Liver (tissue), 9 donors: ENCODE data around the gene BEAN1. TPM values are rescaled to one million over a fixed set of nuclear protein-coding genes. Genes with fewer than 3 reads are reported as not detected.

Source experiments
- DNase-seq: peaks from one replicate; pipeline ENCODE4 v3.0.0-alpha.2; 2017; ENCODE audit warnings: low spot score
- H3K27ac ChIP-seq, 2 donors: one replicate each; pipeline ENCODE4 v1.7.0; 2013; ENCODE audit warnings: inconsistent platforms in 2 of 2, low read length in 2 of 2, control low read depth in 1 of 2, low read depth in 1 of 2, mild to moderate bottlenecking in 1 of 2
- H3K27me3 ChIP-seq, 4 donors: one replicate each; pipeline versions ENCODE4 v1.6.1 to v1.7.0; 2013; ENCODE audit warnings: low read length in 3 of 4, inconsistent platforms in 1 of 4, mild to moderate bottlenecking in 1 of 4, moderate library complexity in 1 of 4; ENCODE audit not compliant: control insufficient read depth in 4 of 4, insufficient read depth in 4 of 4
- H3K36me3 ChIP-seq, 4 donors: one replicate each; pipeline versions ENCODE4 v1.6.1 to v1.7.0; 2013; ENCODE audit warnings: low read length in 3 of 4, mild to moderate bottlenecking in 3 of 4, low read depth in 1 of 4, moderate library complexity in 1 of 4; ENCODE audit not compliant: control insufficient read depth in 4 of 4, insufficient read depth in 3 of 4
- H3K4me1 ChIP-seq, 4 donors: one replicate each; pipeline versions ENCODE4 v1.6.1 to v1.7.0; 2013; ENCODE audit warnings: low read length in 3 of 4, mild to moderate bottlenecking in 3 of 4, moderate library complexity in 1 of 4; ENCODE audit not compliant: control insufficient read depth in 4 of 4, insufficient read depth in 4 of 4
- H3K4me3 ChIP-seq, 3 donors: one replicate each; pipeline versions ENCODE4 v1.6.1 to v1.7.0; 2013; ENCODE audit warnings: low read length in 3 of 3, control low read depth in 1 of 3, low read depth in 1 of 3, mild to moderate bottlenecking in 1 of 3
- H3K9ac ChIP-seq, 2 donors: one replicate each; pipeline ENCODE4 v1.7.0; 2013; ENCODE audit warnings: low read length in 2 of 2, mild to moderate bottlenecking in 2 of 2, moderate library complexity in 2 of 2, control low read depth in 1 of 2, low read depth in 1 of 2
- H3K9me3 ChIP-seq, 4 donors: one replicate each; pipeline versions ENCODE4 v1.6.1 to v1.7.0; 2013; ENCODE audit warnings: low read length in 3 of 4; ENCODE audit not compliant: control insufficient read depth in 4 of 4
- EGR1 ChIP-seq, 2 donors: IDR thresholded peaks; 2 replicates each; pipeline ENCODE4 v1.6.1; 2016 to 2018; ENCODE audit warnings: antibody characterized with exemption in 2 of 2, low read depth in 2 of 2
- FOXA1 ChIP-seq: IDR thresholded peaks from 2 replicates; pipeline ENCODE4 v1.6.1; 2016; ENCODE audit warnings: antibody characterized with exemption
- FOXA2 ChIP-seq: IDR thresholded peaks from 2 replicates; pipeline ENCODE4 v1.6.1; 2016; ENCODE audit warnings: antibody characterized with exemption
- GABPA ChIP-seq, 2 donors: IDR thresholded peaks in 1 of 2; conservative IDR thresholded peaks in 1 of 2; 2 replicates each; pipeline ENCODE4 v1.6.1; 2016; ENCODE audit warnings: antibody characterized with exemption in 2 of 2, mild to moderate bottlenecking in 1 of 2, moderate library complexity in 1 of 2
- HNF4A ChIP-seq, 2 donors: conservative IDR thresholded peaks; 2 replicates each; pipeline ENCODE4 v1.6.1; 2016; ENCODE audit warnings: antibody characterized with exemption in 2 of 2, mild to moderate bottlenecking in 2 of 2
- NR2F2 ChIP-seq: IDR thresholded peaks from 2 replicates; pipeline ENCODE4 v1.6.1; 2016; ENCODE audit warnings: antibody characterized with exemption
- RAD21 ChIP-seq, 2 donors: IDR thresholded peaks; 2 replicates each; pipeline ENCODE4 v1.6.1; 2016; ENCODE audit warnings: antibody characterized with exemption in 2 of 2, mild to moderate bottlenecking in 2 of 2
- RXRA ChIP-seq, 2 donors: IDR thresholded peaks; 2 replicates each; pipeline ENCODE4 v1.6.1; 2017 to 2018; ENCODE audit warnings: antibody characterized with exemption in 2 of 2, mild to moderate bottlenecking in 1 of 2
- SP1 ChIP-seq: IDR thresholded peaks from 2 replicates; pipeline ENCODE4 v1.6.1; 2018; ENCODE audit warnings: antibody characterized with exemption, mild to moderate bottlenecking
- TAF1 ChIP-seq: conservative IDR thresholded peaks from 2 replicates; pipeline ENCODE4 v1.6.1; 2016; ENCODE audit warnings: antibody characterized with exemption, mild to moderate bottlenecking
- WGBS: extraction: QIAGEN DNeasy Blood & Tissue Kit; methylation state at CpG from one replicate; pipeline ENCODE4 v1.1.7; 2013; 5-methylcytosine and 5-hydroxymethylcytosine counted together
- polyA plus RNA-seq, 2 donors: library from polyadenylated mRNA; stranded (reverse) in 1 of 2; unstranded in 1 of 2; fragments of 200-250 nt in 1 of 2; fragments of >200 nt in 1 of 2; fragmentation: Nextera tagmentation in 1 of 2; extraction: Ambion mirVana in 1 of 2; gene quantifications; one replicate each; pipeline versions ENCODE4 v1.2.1 to v1.2.3, GENCODE V29; 2013 to 2015
- total RNA-seq, 2 donors: library from RNA; depleted of rRNA; stranded (reverse); fragments of >200 nt; gene quantifications; one replicate each; pipeline ENCODE4 v1.2.3, GENCODE V29; 2014
- TF ChIP-seq, protein P1 (sequence below): IDR thresholded peaks from 2 replicates; pipeline ENCODE4 v1.6.1; 2016; ENCODE audit warnings: antibody characterized with exemption
- TF ChIP-seq, protein P2 (sequence below): IDR thresholded peaks from 2 replicates; pipeline ENCODE4 v1.6.1; 2016; ENCODE audit warnings: antibody characterized with exemption
- TF ChIP-seq, protein P3 (sequence below): fragments of 150-350 bp; IDR thresholded peaks from 2 replicates; pipeline ENCODE4 v1.5.1; 2017; ENCODE audit warnings: improper control_type of control experiment, low read depth, low read length; ENCODE audit not compliant: missing input control
- donor health status: healthy.
- donor health status: healthy.
- donor health status: healthy.
- donor health status: healthy.
- donor health status: healthy.

BEAN1 gene
- total and polyA plus RNA-seq, 4 donors: 0.22 to 0.99 (median 0.25) TPM; not detected in 1

DNA sequence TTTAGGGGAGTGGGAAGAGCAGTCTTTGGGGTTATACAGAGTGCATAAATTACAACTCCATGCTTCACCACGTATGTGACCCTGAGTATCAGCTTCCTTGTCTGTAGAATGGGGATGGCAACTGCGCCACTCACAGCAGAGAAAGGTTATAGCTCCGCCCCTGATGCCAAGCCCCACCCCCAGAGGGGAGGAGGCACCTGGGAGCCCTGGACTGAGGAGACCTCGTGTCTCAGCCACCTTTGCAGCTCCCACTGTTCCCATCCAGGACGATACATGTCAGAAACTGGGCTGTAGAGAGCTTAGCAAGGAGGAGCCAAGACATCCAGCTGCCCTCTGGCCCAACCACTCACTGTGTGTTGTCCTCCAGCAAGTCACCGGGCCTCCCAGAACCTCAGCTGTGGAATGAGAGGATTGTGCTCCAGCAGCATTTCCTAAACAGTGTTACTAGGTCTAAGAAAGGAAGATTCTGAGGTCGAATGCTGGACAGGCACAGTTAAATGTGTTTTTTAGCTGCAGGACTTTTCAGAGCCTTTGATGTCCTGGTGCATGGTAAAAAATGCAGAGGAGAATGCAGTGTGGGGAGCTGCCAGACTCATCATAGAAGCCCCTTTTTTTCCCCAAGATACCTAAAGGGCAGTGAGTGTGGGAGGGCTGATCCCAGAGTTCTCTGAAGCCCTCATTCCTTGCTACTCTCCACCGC lies 49.4 kb downstream of the BEAN1 start:
- H3K36me3 ChIP-seq: no peaks in the 10 kb centered on the region
- no peak overlapping the region for H3K4me3 ChIP-seq
- TF ChIP-seq, protein P1, sequence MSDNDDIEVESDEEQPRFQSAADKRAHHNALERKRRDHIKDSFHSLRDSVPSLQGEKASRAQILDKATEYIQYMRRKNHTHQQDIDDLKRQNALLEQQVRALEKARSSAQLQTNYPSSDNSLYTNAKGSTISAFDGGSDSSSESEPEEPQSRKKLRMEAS: no peak
- TF ChIP-seq FOXA2 (no peak), EGR1 (IDR thresholded peaks at IDR 0.05; ENCODE audit: low read depth in 2 of 2) (no peak), RXRA (IDR thresholded peaks at IDR 0.05) (no peak), GABPA (IDR thresholded peaks at IDR 0.05 in 1 of 2, conservative IDR thresholded peaks at IDR 0.05 in 1 of 2) (no peak), RAD21 (IDR thresholded peaks at IDR 0.05) (no peak)
- H3K4me1 ChIP-seq: peaks cover 0 to 5% (median under 1%) of the 10 kb centered on the region in 4 donors
- H3K27me3 ChIP-seq: peaks cover 0 to 3% (median 0%) of the 10 kb centered on the region in 4 donors
- H3K9me3 ChIP-seq: no peaks in the 10 kb centered on the region
- WGBS: 62% methylated on average over 8 of the region's 8 CpGs
- no peak overlapping the region for H3K27ac ChIP-seq
- H3K9ac ChIP-seq: no peak overlapping the region
- DNase-seq: no peak

DNA sequence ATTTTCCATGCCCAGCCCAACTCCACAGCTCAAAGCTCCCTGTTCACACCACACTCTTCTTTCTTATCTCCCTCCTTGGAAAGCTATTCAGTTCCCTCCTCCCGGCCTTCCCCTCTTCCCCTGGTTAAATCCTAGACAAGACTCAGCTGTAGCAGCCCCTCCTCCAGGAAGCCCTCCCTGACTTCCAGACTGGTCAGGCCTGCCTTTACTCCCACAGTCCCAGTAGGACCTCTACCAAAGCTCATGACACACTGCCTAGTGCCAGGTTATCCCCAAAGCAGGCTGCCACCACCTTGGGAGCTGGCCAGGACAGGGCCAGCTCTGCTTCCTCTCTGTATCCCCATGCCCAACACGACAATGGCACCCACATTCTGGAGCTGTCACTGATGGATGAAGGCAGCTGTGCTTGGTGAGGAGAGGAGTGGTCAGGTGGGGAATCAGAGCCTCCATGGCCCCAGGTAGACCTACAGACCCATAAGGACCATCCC lies 50.0 kb downstream of the BEAN1 start:
- no peak for TF ChIP-seq NR2F2
- TF ChIP-seq TAF1: no peak
- TF ChIP-seq HNF4A (conservative IDR thresholded peaks at IDR 0.05): no peak
- no peak for TF ChIP-seq EGR1 (IDR thresholded peaks at IDR 0.05; ENCODE audit: low read depth in 2 of 2)
- no peak for TF ChIP-seq RAD21 (IDR thresholded peaks at IDR 0.05)
- TF ChIP-seq SP1: no peak
- TF ChIP-seq, protein P2, sequence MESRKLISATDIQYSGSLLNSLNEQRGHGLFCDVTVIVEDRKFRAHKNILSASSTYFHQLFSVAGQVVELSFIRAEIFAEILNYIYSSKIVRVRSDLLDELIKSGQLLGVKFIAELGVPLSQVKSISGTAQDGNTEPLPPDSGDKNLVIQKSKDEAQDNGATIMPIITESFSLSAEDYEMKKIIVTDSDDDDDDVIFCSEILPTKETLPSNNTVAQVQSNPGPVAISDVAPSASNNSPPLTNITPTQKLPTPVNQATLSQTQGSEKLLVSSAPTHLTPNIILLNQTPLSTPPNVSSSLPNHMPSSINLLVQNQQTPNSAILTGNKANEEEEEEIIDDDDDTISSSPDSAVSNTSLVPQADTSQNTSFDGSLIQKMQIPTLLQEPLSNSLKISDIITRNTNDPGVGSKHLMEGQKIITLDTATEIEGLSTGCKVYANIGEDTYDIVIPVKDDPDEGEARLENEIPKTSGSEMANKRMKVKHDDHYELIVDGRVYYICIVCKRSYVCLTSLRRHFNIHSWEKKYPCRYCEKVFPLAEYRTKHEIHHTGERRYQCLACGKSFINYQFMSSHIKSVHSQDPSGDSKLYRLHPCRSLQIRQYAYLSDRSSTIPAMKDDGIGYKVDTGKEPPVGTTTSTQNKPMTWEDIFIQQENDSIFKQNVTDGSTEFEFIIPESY: no peak
- TF ChIP-seq, protein P3, sequence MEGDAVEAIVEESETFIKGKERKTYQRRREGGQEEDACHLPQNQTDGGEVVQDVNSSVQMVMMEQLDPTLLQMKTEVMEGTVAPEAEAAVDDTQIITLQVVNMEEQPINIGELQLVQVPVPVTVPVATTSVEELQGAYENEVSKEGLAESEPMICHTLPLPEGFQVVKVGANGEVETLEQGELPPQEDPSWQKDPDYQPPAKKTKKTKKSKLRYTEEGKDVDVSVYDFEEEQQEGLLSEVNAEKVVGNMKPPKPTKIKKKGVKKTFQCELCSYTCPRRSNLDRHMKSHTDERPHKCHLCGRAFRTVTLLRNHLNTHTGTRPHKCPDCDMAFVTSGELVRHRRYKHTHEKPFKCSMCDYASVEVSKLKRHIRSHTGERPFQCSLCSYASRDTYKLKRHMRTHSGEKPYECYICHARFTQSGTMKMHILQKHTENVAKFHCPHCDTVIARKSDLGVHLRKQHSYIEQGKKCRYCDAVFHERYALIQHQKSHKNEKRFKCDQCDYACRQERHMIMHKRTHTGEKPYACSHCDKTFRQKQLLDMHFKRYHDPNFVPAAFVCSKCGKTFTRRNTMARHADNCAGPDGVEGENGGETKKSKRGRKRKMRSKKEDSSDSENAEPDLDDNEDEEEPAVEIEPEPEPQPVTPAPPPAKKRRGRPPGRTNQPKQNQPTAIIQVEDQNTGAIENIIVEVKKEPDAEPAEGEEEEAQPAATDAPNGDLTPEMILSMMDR: no peak
- TF ChIP-seq FOXA1: no peak
- TF ChIP-seq, protein P1: no peak
- TF ChIP-seq FOXA2: no peak
- Histone ChIP-seq H3K27me3 (peaks cover 0 to 3% (median 0%) of the 10 kb centered on the region in 4 donors), H3K9me3 (no peaks in the 10 kb centered on the region), H3K9ac (no peak overlapping the region), H3K4me1 (peaks cover 0 to 5% (median under 1%) of the 10 kb centered on the region in 4 donors), H3K4me3 (no peak overlapping the region), H3K36me3 (no peaks in the 10 kb centered on the region), H3K27ac (no peak overlapping the region)
- no peak for DNase-seq
- 63% methylated on average over 2 of the region's 2 CpGs for WGBS
